GM19455 (cell line): ENCODE results near the gene PCDHB4.
"Not testable (repeated sequence)": the region's sequence is repeated elsewhere in the genome, so short reads cannot be mapped to it uniquely, and the experiment has no call there.

Experiments used
- ATAC-seq: cut with Tn5 transposase; IDR thresholded peaks from one replicate; pipeline ENCODE4 v1.9.1; 2021; ENCODE audit not compliant: unreplicated experiment

Gene PCDHB4

GRCh38 chr5:141121563-141121962, at the start of gene PCDHB4:
TSS of gene PCDHB4 (plus strand) at chr5:141121818. CDS start at chr5:141121999, 181 bp downstream.
- no peak for ATAC-seq

- no peak for ATAC-seq
These were observed 43.8 kb upstream of the PCDHB4 start for GRCh38 chr5:141077826-141078225.

- no peak for ATAC-seq
These were observed 39.4 kb upstream of the PCDHB4 start for GRCh38 chr5:141082228-141082627.

GRCh38 chr5:141084487-141084989, 37.1 kb upstream of the PCDHB4 start:
- ATAC-seq, result no peak

- ATAC-seq, result no peak
These were observed 26.9 kb upstream of the PCDHB4 start, which contains the start of gene PCDHB2 for GRCh38 chr5:141094481-141095262. TSS of gene PCDHB2 (plus strand) at chr5:141094615. CDS start at chr5:141094791, 176 bp downstream.

- ATAC-seq, result no peak
These were observed 26.4 kb upstream of the PCDHB4 start for GRCh38 chr5:141095263-141095641.

GRCh38 chr5:141096181-141096580, 25.4 kb upstream of the PCDHB4 start:
- ATAC-seq, result not testable (repeated sequence)

GRCh38 chr5:141096586-141096985, 25.0 kb upstream of the PCDHB4 start:
- ATAC-seq, result not testable (repeated sequence)

GRCh38 chr5:141100243-141100805, 21.3 kb upstream of the PCDHB4 start, which contains the start of gene PCDHB3:
TSS of gene PCDHB3 (plus strand) at chr5:141100473. CDS start at chr5:141100650, 177 bp downstream.
- no peak for ATAC-seq

GRCh38 chr5:141101059-141101458, 20.6 kb upstream of the PCDHB4 start:
- ATAC-seq, result no peak

GRCh38 chr5:141102070-141102469, 19.5 kb upstream of the PCDHB4 start:
- ATAC-seq, result not testable (repeated sequence)

- not testable (repeated sequence) for ATAC-seq
These were observed 19.1 kb upstream of the PCDHB4 start for GRCh38 chr5:141102471-141102870.

GRCh38 chr5:141105350-141105749, 16.3 kb upstream of the PCDHB4 start:
- ATAC-seq, result no peak

- no peak for ATAC-seq
These were observed 2.4 kb upstream of the PCDHB4 start for GRCh38 chr5:141119250-141119649.

GRCh38 chr5:141121985-141122384, 367 bp downstream of the PCDHB4 start:
- ATAC-seq, result no peak

- ATAC-seq, result not testable (repeated sequence)
These were observed 1.9 kb downstream of the PCDHB4 start for GRCh38 chr5:141123396-141124135.

- no peak for ATAC-seq
These were observed 5.7 kb downstream of the PCDHB4 start for GRCh38 chr5:141127305-141127704.

- ATAC-seq, result no peak
These were observed 13.6 kb downstream of the PCDHB4 start, which contains the start of gene PCDHB5 for GRCh38 chr5:141135030-141135717. TSS of gene PCDHB5 (plus strand) at chr5:141135206. CDS start at chr5:141135435, 229 bp downstream.

- ATAC-seq, result no peak
These were observed 14.2 kb downstream of the PCDHB4 start for GRCh38 chr5:141135718-141136266.

GRCh38 chr5:141137346-141137745, 15.7 kb downstream of the PCDHB4 start:
- not testable (repeated sequence) for ATAC-seq
